Activated CD4-positive, alpha-beta T cell treated with anti-CD3 and anti-CD28 coated beads, Interleukin-2, amount 50 U/mL, for 16 hours (primary cell): ENCODE measurements around the gene MAP3K20.
"Not testable (repeated sequence)": the region's sequence is repeated elsewhere in the genome, so short reads cannot be mapped to it uniquely, and the experiment has no call there.

Source experiments
- DNase-seq: peaks from one replicate; pipeline ENCODE4 v3.0.0-alpha.2; 2020

MAP3K20 gene

GRCh38 chr2:173087793-173088496, 12.3 kb downstream of the MAP3K20 start:
- DNase-seq = no peak

- no peak for DNase-seq
Measured at GRCh38 chr2:173090276-173090877, 14.7 kb downstream of the MAP3K20 start.

DNA sequence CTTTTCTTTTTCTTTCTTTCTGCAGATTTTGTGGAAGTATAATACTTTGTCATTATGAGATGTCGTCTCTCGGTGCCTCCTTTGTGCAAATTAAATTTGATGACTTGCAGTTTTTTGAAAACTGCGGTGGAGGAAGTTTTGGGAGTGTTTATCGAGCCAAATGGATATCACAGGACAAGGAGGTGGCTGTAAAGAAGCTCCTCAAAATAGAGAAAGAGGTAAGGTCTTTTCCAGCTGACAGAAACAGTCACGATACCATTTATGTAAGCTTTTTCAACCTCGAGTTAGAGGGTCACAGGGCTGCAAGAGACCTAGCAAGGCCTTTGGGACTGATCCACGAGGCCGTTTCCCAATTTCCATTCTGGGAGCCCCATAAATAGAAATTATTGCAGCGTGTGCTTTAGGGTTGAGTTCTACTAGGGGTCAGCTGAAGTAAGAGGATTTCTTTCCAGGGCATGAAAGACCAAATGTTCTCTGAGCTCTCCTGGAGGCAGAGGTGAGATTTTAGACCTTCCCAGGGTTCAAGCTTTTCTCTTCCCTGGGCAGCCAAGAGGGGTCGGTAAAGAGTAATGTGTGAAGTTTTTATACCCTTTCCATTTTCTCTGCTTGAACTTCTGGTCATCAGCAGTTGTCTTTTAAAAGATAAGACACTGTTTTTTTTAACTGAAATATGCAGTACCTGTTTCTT, 15.5 kb downstream of the MAP3K20 start:
- DNase-seq = no peak

- no peak for DNase-seq
Measured at GRCh38 chr2:173091910-173092309, 16.3 kb downstream of the MAP3K20 start.

DNA sequence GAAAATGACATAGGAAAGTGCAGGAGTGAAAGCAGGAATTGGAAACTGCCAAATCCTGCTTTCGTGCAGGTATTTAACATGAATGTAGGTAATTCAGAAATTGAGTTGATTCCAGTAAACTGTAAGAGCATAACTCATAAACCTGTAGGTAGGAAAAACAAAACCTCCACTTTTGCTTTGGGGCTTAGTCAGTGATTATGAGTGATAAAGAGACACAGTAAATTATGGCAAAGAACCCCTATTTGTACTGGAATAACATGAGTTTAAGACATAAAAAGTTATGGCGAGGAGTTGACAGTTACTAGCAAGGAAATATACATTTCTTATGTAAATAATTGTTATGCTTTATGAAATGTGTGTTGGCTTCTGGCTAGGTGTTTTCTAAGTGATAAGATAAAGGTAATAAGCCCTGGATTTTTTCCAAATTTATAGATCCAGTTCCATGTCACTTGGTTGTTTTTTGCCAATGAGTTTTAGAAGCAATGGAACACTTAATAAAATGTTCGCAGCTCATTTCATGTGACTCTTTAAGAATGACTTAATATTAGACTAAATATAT, 17.3 kb downstream of the MAP3K20 start:
- no peak for DNase-seq

DNA sequence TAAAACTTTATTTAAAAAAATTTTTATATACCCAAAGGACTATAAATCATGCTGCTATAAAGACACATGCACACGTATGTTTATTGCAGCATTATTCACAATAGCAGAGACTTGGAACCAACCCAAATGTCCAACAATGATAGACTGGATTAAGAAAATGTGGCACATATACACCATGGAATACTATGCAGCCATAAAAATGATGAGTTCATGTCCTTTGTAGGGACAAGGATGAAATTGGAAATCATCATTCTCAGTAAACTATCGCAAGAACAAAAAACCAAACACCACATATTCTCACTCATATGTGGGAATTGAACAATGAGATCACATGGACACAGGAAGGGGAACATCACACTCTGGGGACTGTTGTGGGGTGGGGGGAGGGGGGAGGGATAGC, 18.0 kb downstream of the MAP3K20 start:
- not testable (repeated sequence) for DNase-seq

DNA sequence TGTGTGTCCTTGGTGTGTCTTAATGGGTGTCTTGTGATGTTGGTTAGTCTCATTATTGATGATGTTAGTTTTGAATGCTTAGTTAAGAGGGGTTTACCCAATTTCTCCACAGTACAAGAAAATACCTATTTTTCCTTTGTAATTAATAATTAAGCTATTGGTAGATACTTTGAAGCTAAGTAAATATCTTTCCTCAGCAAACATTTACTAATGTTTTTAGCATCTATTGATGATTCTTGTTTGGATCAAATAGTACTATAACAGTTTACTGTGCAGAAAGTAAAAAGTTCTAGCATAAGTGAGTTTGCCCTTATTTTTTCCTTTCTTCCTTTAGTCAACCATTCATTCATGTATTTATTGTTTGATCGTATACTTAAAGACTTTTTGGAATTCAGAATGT, 19.1 kb downstream of the MAP3K20 start:
- DNase-seq = no peak

GRCh38 chr2:173095356-173095755, 19.7 kb downstream of the MAP3K20 start:
- DNase-seq = no peak

DNA sequence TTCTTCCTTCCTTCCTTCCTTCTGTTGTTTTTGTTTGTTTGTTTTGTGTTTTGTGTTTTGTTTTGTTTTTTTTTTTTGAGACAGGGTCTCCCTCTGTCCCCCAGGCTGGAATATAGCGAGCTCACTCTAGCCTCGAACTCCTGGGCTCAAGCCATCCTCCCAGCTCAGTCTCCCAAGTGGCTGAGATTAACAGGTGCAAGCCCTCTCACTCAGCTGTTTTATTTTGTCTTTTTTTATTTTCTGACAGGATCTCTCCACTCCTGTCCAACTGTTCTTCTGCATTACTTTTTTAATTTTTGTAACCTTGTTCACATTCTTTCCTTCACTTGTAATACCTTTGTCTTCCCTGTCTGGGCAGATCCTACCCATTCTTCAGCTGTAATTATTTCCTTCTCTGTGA, 23.6 kb downstream of the MAP3K20 start:
- DNase-seq = no peak

GRCh38 chr2:173099804-173100203, 24.2 kb downstream of the MAP3K20 start:
- peak; percentile 39 for DNase-seq

DNA sequence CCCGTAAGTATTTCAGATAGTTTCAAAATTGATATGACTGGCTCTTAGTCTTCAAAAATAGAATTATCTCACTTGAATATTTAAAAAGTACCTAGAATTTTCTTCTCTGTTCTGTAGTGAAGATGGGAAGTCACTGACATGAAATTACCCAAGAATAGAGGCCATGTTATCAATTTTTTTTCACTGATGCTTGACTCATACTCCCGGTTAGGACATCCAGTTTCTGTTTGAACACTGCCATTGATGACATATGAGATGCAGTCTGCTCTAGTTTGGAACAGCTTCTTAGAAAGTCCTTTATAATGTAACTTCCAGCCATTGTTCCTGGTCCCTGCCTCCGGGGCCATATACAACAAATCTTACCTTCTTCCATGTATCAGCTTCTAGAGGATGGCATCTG, 26.0 kb downstream of the MAP3K20 start:
- DNase-seq = peak; percentile 55

DNA sequence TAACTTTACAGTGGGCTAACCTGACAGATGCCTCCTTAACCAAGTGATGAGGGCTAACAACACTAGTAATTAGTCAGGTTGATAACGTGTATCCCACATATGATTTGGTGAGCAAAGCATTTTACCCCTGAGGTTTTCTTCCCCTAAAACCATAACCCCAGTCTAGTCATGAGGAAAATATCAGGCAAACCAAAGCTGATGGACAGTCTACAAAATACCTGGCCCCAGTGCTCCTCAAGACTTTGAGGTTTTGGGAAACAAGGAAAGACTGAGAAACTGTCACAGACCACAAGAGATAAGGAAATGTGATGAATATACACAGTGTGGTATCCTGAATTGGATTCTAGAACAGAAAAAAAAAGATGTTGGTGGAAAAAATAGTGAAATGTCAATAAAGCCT, 28.5 kb downstream of the MAP3K20 start:
- no peak for DNase-seq

- DNase-seq = no peak
Measured at GRCh38 chr2:173106959-173107628, 31.4 kb downstream of the MAP3K20 start.

GRCh38 chr2:173107629-173108022, 32.0 kb downstream of the MAP3K20 start:
- DNase-seq = no peak

DNA sequence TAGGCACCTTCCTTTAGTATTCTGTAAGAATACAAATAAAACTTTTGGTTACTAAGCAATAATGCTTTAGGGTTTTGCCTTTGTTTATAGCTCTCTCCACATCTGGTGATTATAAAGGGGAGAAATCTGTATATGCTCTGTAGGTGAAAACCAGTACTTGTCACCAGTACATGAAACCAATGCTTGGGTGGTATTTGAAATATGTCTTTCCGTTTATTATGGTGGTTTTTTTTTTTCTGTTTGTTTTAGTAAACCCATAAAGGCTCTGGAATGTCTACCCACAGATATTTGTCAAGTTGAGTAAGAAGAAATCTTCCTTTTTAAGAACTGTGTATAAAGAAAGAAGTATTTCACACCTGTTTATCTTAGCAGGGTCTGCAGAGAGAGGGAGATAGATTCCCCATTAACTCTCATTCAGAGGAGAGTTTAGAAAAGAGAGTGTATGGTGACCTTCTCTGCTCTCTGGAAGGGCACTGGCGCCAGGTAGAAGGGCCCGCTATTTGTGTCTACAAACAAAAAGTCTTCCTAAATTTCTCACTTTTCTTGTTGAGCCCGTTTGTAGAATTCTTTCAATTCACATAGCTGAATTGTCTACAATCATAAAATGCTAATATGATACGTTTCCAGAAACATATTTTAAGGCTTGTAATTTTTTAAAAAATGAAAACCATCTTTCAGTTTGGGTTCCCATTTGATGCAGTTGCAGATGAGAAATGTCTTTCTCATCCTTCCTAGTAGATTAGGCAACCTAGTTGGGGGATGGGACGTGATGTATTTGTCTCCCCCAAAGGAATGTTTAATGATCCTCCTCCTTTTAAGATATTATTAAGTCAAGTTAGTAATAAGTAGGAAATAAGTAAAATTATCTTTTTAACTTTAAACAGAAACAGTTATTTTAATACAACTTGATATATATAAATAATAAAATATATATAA, 33.9 kb downstream of the MAP3K20 start:
- no peak for DNase-seq

DNA sequence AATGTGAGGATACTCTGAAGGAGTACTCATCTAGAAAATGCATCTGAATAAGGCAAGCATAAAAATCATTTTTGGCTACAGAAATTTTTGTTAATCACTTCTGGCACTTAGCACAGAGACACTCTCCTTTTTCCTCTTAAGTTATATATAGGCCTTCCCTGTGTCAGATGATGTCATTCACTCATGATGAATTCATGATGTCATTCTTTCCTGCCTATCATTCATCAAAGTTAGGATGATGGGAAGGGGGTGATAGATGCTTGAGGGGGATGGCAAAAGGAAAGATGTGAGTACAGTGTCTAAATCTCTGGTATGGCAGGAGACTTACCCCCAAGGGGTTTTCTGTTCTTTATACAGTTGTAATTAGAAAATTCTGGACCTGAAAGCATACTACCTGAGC, 42.0 kb downstream of the MAP3K20 start:
- no peak for DNase-seq

DNA sequence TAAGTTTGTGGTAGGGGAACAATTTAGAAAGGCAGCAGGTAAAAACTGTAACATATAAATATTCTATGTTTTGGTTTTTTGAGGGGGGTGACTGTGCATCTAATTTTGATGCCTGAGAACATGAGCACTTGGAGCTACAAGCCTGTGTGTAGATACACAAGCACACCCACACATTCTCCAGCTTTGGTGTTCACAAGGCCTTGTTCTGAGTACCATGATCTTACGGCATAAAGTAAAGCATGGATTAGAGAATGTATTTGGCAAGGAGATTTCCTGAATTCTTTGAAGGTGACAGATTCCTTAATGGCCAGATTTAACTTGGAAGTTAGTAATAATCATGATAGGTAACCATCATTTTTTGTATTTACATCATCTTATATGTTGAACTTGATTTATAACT, 42.7 kb downstream of the MAP3K20 start:
- DNase-seq = no peak

DNA sequence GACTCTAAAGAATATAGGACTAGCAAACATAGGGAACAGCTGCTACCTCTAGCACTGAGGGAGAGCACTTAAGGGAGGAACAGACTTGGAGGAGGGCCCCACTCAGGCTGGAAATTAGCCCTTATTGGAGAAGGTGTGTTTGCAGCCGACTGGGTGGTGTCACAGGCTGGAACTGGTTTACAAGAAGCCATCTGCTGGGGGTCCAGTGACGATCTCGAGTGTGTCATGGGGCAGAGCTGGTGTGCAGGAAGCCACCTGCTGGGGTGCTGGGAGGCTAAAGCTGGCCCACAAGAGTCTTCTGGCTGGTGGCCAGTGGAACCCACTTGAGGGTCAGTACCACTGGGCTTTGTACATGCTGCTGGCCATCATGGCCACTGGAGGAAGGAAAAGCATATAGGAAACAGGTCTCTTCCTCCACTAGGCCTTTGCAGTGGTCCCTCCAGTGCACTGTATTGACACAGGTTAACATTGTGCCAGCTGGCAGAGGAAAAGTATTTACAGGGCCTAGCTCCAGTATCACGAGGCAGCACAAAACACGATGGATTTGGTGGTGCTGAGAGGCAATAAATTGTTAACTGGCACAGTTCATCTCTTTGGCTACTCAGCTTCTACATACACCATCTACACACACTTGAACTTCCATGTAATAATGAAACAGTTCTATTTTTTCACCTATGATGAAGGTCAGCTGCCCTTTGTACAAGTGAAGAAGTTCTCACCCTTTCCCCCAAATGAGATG, 43.6 kb downstream of the MAP3K20 start:
- DNase-seq = no peak

DNA sequence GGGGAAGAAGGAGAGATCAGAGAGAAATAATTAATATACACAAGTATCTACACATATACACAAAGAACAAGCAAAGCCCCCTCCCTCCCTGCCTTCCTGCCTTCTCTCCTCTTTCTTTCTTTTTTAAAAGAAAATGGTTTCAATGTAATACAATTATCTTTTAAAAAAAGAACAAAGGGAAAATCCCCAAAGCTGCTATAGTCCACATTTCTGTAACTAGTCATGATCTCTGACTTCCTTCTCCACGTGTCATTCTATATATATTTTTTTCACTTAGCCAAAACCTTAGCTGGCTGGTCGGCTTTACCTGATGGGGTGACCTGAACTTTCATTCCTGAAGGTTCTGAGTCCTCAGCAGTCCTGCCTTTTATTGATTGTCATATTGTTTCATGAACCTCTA, 44.3 kb downstream of the MAP3K20 start:
- DNase-seq = no peak

- no peak for DNase-seq
Measured at GRCh38 chr2:173122936-173123335, 47.3 kb downstream of the MAP3K20 start.

DNA sequence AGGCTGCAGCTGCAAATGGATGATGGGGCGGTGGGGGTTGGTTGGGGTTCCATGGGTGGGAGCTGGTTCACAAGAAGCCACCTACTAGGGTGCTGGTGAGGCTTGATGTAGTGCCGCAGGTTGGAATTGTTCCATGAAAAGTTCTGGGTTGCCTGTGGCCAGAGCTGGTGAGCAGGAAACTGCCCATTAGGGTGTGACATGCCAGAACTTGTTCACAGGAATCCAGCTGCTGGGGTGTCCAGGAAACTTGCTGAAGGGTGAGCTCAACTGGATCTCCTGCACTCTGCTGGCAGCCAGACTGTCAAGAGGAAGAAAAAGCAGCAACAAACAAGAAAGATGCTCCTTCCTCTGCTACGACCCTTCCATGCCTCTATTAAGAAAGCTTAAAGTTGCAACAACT, 48.8 kb downstream of the MAP3K20 start:
- DNase-seq = no peak

GRCh38 chr2:173126819-173127218, 51.2 kb downstream of the MAP3K20 start:
- no peak for DNase-seq
